Ascending aorta (tissue), 2 donors: ENCODE results near the gene ADAMTS8. TPM values are rescaled to one million over a fixed set of nuclear protein-coding genes. Genes with fewer than 3 reads are reported as not detected.

ENCODE experiments used
- DNase-seq, 2 donors: peaks; one replicate each; pipeline ENCODE4 v3.0.0-alpha.2; 2019; ENCODE audit warnings: low spot score in 2 of 2
- H3K27ac ChIP-seq, 2 donors: fragments of 200-600 bp; sonication (generic); one replicate each; pipeline ENCODE4 v1.5.1; 2016 to 2017; ENCODE audit warnings: mild to moderate bottlenecking in 1 of 2
- H3K27me3 ChIP-seq: fragments of 200-600 bp; sonication (generic); one replicate; pipeline ENCODE4 v1.5.1; 2017
- H3K36me3 ChIP-seq, 2 donors: fragments of 200-600 bp; sonication (generic); one replicate each; pipeline ENCODE4 v1.5.1; 2016
- H3K4me1 ChIP-seq, 2 donors: fragments of 200-600 bp; sonication (generic); one replicate each; pipeline ENCODE4 v1.5.1; 2016 to 2017; ENCODE audit warnings: mild to moderate bottlenecking in 1 of 2
- H3K4me3 ChIP-seq, 2 donors: fragments of 200-600 bp; sonication (generic); one replicate each; pipeline ENCODE4 v1.5.1; 2016 to 2017; ENCODE audit warnings: mild to moderate bottlenecking in 1 of 2
- H3K9me3 ChIP-seq, 2 donors: fragments of 200-600 bp; sonication (generic); one replicate each; pipeline ENCODE4 v1.5.1; 2016
- intact Hi-C: fragments of 100-400 bp; cut with DNase I; formaldehyde crosslinking; loops from one replicate; pipeline ENCODE4 v1.15.1; 2023
- total RNA-seq: library from RNA; depleted of rRNA; stranded (reverse); fragments of >200 nt; gene quantifications from one replicate; pipeline ENCODE4 v1.1.0, GENCODE V29; 2016
- TF ChIP-seq, protein P1 (sequence below), 3 experiments: fragments of 200-600 bp in 2 of 3; fragments of 450-650 bp in 1 of 3; sonication (generic) in 2 of 3; IDR thresholded peaks; one replicate each; pipeline ENCODE4 v1.5.1; 2016 to 2019; ENCODE audit warnings: antibody characterized with exemption in 3 of 3, mild to moderate bottlenecking in 1 of 3, moderate library complexity in 1 of 3

Gene ADAMTS8
- total RNA-seq, 1 donor from 2014 or later, result 0.64 TPM

DNA sequence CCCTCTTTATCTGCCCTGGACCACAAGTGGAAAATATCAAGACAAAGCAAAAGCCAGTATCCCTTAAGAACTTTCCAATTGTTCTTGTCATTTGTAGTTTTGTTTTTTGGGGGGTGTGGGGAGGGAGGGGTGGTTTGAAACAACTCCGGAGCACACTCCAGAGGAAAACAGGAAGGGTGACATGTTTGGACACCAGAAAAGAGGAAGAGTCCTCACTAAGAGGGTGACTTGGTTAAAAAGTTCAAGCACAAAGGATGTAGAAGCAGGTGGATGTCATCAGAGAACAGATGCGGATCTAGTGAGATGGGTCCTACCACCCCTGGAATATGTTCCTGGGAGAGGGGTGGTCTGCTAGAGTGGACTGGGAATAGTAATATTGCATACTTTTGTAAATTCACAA lies 25.8 kb downstream of the ADAMTS8 start:
- peaks cover 12 to 36% of the 10 kb centered on the region in 2 donors for H3K4me1 ChIP-seq
- intact Hi-C loops, result loop anchor here (5.0 kb wide), 2 partner anchors 90 to 400 kb away; partner anchors contain the start of genes PRDM10 and ZBTB44

DNA sequence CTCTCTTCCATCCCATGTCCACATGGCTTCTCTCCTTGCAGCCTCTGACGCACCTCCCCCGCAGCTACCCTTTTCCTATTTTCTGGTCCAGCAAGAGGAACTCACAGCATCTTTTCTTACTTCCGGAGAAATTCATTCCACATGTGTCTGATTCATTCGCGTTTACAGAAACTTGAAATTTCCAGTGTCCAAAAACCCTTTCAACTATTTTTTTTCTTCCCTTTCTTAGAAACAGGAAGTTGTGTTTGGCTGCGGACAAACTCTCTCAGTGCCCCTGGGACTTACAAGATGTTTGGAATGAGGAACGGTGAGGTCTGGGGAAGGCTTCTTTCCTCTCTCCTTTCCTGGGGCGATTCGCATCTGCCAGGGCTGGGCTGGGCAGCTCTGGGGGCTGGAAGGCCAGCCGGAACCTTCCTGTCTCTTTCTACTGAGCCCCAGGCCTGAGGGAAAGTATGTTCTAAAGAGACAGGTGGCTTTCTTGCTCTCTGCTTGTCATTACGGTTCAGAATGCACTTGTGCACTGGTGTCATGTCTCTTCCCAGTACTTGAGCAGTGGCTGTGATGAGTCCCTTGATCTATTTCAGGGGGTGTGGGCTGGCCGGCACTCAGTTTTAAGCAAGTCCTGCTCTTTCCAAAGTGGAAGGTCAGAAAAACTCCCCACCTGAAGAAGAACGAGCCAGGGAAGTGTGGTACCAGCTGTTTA lies 27.5 kb downstream of the ADAMTS8 start:
- Histone ChIP-seq H3K27me3 (no peaks in the 10 kb centered on the region), H3K4me3 (peak overlapping the region in 1 of 2 donors; percentile 23), H3K27ac (peak overlapping the region; percentile 87 to 92), H3K36me3 (no peaks in the 10 kb centered on the region), H3K4me1 (peaks cover 12 to 36% of the 10 kb centered on the region in 2 donors), H3K9me3 (no peaks in the 10 kb centered on the region)
- intact Hi-C loops, result loop anchor here (2.0 to 5.0 kb wide), 3 partner anchors 89 to 399 kb away; partner anchors contain the start of genes APLP2, PRDM10 and ZBTB44
- TF ChIP-seq, protein P1, sequence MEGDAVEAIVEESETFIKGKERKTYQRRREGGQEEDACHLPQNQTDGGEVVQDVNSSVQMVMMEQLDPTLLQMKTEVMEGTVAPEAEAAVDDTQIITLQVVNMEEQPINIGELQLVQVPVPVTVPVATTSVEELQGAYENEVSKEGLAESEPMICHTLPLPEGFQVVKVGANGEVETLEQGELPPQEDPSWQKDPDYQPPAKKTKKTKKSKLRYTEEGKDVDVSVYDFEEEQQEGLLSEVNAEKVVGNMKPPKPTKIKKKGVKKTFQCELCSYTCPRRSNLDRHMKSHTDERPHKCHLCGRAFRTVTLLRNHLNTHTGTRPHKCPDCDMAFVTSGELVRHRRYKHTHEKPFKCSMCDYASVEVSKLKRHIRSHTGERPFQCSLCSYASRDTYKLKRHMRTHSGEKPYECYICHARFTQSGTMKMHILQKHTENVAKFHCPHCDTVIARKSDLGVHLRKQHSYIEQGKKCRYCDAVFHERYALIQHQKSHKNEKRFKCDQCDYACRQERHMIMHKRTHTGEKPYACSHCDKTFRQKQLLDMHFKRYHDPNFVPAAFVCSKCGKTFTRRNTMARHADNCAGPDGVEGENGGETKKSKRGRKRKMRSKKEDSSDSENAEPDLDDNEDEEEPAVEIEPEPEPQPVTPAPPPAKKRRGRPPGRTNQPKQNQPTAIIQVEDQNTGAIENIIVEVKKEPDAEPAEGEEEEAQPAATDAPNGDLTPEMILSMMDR (IDR thresholded peaks at IDR 0.05), result no peak
- peak in 1 of 2 donors; percentile 80 for DNase-seq

More for the DNA sequence above, 25.8 kb downstream of the ADAMTS8 start:
- H3K27me3 ChIP-seq, result no peaks in the 10 kb centered on the region
- H3K27ac ChIP-seq, result peak overlapping the region; percentile 87 to 92
- no peak for DNase-seq
- H3K4me3 ChIP-seq, result no peak overlapping the region
- no peaks in the 10 kb centered on the region for H3K36me3 ChIP-seq
- TF ChIP-seq, protein P1 (IDR thresholded peaks at IDR 0.05), result no peak
- no peaks in the 10 kb centered on the region for H3K9me3 ChIP-seq

DNA sequence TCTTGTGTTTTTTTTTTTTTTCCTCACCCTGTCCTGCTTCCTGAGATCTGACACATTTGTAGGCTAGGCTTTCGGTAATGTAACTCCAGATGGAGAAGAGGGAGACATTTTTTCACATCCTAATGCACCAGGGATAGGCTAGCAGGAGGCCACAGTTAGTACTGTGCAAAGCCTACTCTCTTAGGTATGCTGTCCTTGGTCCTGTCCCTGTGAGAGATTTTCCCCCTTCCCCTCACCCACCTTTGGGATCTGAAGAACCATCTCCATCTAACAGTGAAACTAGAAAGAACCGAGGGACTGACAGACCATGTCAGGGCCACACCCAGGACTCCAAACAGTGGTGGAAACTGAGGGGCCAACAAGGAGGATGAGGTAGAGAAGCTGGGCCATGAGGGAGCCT lies 29.2 kb downstream of the ADAMTS8 start:
- no peak overlapping the region for H3K27ac ChIP-seq
- DNase-seq, result no peak
- intact Hi-C loops, result no loop called here
- H3K4me3 ChIP-seq, result no peak overlapping the region
- TF ChIP-seq, protein P1 (IDR thresholded peaks at IDR 0.05), result no peak
- no peaks in the 10 kb centered on the region for H3K27me3 ChIP-seq
- H3K36me3 ChIP-seq, result no peaks in the 10 kb centered on the region
- peaks cover 12 to 36% of the 10 kb centered on the region in 2 donors for H3K4me1 ChIP-seq
- no peaks in the 10 kb centered on the region for H3K9me3 ChIP-seq

DNA sequence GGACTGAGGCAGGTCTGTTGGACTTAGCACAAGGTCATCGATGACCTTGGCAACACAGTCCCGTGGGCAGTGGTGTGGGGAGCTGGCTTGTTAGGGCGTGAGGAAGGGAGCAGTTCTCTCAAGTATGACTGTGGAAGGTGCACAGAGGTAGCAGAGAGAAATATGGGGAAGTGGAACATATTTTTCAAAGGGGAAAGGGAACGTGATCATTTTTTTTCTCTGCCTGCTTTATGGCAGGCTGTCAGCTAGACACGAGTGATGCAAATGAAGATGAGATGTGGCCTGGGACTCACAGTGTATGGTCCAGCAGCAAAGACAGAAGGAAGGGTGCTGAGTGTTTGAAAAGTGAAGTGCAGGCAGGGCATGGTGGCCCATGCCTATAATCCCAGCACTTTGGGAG lies 30.6 kb downstream of the ADAMTS8 start:
- TF ChIP-seq, protein P1 (IDR thresholded peaks at IDR 0.05), result no peak
- no peak for DNase-seq

DNA sequence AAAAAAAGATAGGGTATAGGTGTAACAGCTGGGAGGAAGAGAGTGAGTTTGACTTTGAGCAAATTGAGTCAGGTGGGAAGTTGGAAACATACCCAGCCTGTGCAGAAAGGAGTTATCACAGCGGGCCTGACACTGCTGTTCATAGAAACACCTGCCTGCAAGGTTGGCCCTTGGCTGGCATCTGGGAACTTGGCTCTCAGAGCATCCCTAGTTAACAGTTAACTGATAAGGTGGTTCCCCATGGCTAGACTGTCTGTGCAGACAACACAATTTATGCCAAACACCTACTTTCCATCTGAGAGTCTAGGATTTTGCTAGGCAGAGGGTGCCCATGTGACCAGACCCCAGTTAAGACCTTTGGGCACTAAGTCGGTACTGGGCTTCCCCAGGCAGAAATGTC lies 31.4 kb downstream of the ADAMTS8 start:
- Histone ChIP-seq H3K27me3 (no peaks in the 10 kb centered on the region), H3K9me3 (no peaks in the 10 kb centered on the region), H3K4me1 (peaks cover 4 to 17% of the 10 kb centered on the region in 2 donors), H3K36me3 (no peaks in the 10 kb centered on the region), H3K4me3 (no peak overlapping the region), H3K27ac (no peak overlapping the region)
- DNase-seq, result no peak
- TF ChIP-seq, protein P1 (IDR thresholded peaks at IDR 0.05), result no peak
- intact Hi-C loops, result no loop called here

More for the DNA sequence above, 30.6 kb downstream of the ADAMTS8 start:
- no peaks in the 10 kb centered on the region for H3K9me3 ChIP-seq
- H3K36me3 ChIP-seq, result no peaks in the 10 kb centered on the region
- H3K27ac ChIP-seq, result no peak overlapping the region
- no peaks in the 10 kb centered on the region for H3K27me3 ChIP-seq
- peaks cover 8 to 23% of the 10 kb centered on the region in 2 donors for H3K4me1 ChIP-seq
- intact Hi-C loops, result no loop called here
- no peak overlapping the region for H3K4me3 ChIP-seq
